Left colon (tissue), 2 donors: ENCODE measurements around the gene OR10P1. TPM values are rescaled to one million over a fixed set of nuclear protein-coding genes. Genes with fewer than 3 reads are reported as not detected.
"Not testable (repeated sequence)": the region's sequence is repeated elsewhere in the genome, so short reads cannot be mapped to it uniquely, and the experiment has no call there.

Experiments used
- ATAC-seq: fragments of 200-7000 bp; cut with Tn5 transposase; one replicate; pipeline ENCODE4 v1.9.1; 2020; ENCODE audit warnings: mild to moderate bottlenecking, moderate library complexity
- DNase-seq, 2 donors: peaks; one replicate each; pipeline ENCODE4 v3.0.0-alpha.2; 2020
- intact Hi-C, 2 donors: fragments of 100-400 bp; cut with DNase I in 1 of 2; cut with micrococcal nuclease in 1 of 2; formaldehyde crosslinking; loops; one replicate each; pipeline versions ENCODE4 v1.11.2 to v1.14.0; 2022; cut with DNase I, micrococcal nuclease
- total RNA-seq, 2 donors: library from RNA; stranded (reverse); fragmentation: NEBNext Ultra II Directional; extraction: Animal tissue kit (Norgen Biotek cat#: 25700); gene quantifications; one replicate each; pipeline ENCODE4 v1.2.1, GENCODE V29; 2021
- donor health status: DM: no; HTN: no; CAD: no.
- donor health status: DM: yes; HTN: yes; CAD: no.

The OR10P1 gene
- total RNA-seq, 2 donors from 2014 or later = not detected

DNA sequence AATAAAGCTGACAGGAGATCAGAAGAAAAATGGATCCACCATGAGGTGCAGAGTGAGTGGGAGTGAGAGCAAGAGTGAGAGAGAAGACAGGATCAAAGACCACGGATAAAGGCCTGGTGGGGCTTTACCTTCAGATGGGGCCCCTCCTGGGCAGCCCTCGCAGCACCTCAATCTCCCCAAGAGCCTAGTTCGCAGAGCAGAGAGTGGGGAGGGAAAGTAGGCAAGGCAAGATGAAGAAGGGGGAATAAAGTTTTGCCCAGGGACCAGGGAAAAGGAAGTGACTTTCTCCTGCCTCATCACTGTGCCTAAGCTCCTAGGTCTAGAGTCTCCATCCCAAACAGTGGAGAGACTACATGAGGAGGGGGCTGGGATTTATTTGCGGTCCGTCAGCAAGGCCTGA, 10.3 kb downstream of the OR10P1 start:
- DNase-seq (no peak), ATAC-seq (no peak)
- intact Hi-C loops = no loop called here

- DNase-seq, ATAC-seq, intact Hi-C loops: not testable (repeated sequence)
These were observed 14.1 kb downstream of the OR10P1 start for GRCh38 chr12:55650620-55651298.

- ATAC-seq (no peak), DNase-seq (no peak)
- intact Hi-C loops = no loop called here
These were observed 14.6 kb downstream of the OR10P1 start for GRCh38 chr12:55651299-55651683.

GRCh38 chr12:55652352-55652751, 15.7 kb downstream of the OR10P1 start:
- ATAC-seq (no peak), DNase-seq (no peak)
- intact Hi-C loops = no loop called here

DNA sequence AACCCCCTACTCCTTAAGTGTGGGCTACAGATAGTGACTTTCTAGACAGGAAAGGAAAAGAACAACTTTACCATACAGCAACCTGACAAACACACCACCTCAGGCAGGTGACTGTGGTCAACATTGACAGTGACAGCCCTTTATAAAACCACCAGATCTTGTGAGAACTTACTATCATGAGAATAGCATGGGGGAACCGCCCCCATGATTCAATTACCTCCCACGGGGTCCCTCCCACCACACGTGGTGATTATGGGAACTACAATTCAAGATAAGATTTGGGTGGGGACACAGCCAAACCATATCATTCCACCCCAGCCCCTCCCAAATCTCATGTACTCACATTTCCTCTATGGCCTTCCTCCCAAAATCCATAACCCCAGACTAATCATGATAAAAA, 16.3 kb downstream of the OR10P1 start:
- ATAC-seq (no peak), DNase-seq (no peak)
- intact Hi-C loops = no loop called here

GRCh38 chr12:55654511-55655214, 18.0 kb downstream of the OR10P1 start:
- no peak for ATAC-seq
- DNase-seq = no peak
- intact Hi-C loops = no loop called here

DNA sequence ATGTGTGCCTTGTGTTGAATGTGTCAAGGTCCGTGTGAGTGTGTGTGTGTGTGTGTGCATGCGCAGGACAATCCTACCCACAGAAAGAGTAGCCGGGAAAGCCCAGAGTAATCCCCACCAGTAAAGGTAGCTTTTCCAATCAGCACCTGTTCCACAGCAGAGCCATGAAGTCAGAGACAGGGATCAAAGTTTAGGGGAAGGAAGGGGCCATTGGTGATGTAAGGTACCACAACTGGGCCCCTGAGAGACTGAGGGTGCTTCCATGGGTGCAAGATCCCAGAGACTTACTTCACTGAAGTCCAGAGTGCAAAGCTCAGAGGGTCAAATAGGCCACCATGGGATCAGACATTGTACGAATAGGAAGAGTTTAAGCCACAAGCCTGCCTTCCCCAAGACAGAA, 20.5 kb downstream of the OR10P1 start:
- intact Hi-C loops = no loop called here
- DNase-seq (no peak), ATAC-seq (no peak)

- intact Hi-C loops = no loop called here
- ATAC-seq (no peak), DNase-seq (no peak)
These were observed 21.5 kb downstream of the OR10P1 start for GRCh38 chr12:55658212-55658611.

GRCh38 chr12:55658635-55659391, 22.1 kb downstream of the OR10P1 start:
- DNase-seq (no peak), ATAC-seq (no peak)
- intact Hi-C loops = no loop called here

DNA sequence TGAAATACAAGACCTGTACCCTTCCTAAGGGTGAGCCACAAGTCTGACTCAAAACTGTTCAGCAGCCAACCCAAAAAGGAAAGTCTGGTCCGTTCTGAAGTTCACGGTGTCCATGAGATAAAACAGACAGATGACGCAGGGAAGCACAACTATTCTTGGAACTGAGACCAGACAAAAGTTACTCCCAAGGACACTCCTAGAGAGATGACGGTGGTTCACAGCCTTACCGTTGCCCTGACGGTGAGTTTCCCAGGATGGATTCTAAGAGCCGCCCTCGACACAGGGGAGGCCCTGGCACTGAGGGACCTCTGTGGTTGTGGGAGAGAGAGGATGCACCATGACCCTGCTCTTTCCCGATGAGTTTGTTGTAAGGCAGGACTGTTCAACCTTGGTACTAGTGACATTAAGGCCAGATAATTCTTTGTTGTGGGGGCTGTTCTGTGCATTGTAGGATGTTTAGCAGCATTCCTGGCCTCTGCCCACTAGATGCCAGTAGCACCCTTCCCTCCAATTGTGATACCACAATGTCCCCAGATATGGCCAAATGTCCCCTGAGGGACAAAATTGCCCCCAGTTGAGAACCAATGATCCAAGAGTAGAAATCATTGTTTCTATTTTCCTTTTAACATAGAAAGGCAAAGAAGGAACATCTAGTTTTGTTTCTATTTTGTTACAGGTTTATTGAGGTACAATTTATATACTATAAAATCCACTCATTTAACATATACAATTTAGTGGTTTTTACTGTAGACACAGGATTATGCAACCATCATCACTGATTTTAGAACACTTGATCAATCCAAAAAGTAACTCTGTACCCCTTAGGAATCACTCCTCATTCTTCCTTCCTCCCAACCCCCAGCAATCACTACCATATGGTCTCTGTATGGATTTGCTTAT, 23.0 kb downstream of the OR10P1 start:
- ATAC-seq = peak; percentile 64
- intact Hi-C loops = no loop called here
- DNase-seq = no peak

GRCh38 chr12:55663391-55663790, 26.7 kb downstream of the OR10P1 start:
- no peak for DNase-seq
- intact Hi-C loops = no loop called here
- no peak for ATAC-seq

DNA sequence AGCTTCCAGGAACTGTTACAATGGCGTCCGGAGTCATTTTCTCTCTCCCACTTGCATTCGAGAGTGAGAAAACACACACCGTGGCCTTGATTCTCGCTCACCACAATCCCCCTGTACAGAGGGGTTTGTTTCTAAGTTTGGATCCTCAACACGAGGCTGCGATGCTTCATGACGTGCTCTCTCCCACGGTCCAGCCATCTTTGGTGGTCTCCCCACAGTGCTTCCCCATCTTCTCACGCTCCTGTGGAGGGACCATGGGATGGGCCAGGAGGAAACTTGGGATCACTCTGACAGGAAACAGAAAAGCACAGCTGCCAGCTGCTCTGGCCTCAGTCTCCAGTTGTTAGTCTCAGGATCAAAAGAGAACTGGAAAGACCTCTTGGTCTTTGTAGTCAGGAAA, 28.1 kb downstream of the OR10P1 start:
- intact Hi-C loops = no loop called here
- no peak for DNase-seq

GRCh38 chr12:55666508-55666907, 29.8 kb downstream of the OR10P1 start:
- no peak for ATAC-seq
- DNase-seq = no peak
- intact Hi-C loops = no loop called here

More for the DNA sequence above, 28.1 kb downstream of the OR10P1 start:
- no peak for ATAC-seq

DNA sequence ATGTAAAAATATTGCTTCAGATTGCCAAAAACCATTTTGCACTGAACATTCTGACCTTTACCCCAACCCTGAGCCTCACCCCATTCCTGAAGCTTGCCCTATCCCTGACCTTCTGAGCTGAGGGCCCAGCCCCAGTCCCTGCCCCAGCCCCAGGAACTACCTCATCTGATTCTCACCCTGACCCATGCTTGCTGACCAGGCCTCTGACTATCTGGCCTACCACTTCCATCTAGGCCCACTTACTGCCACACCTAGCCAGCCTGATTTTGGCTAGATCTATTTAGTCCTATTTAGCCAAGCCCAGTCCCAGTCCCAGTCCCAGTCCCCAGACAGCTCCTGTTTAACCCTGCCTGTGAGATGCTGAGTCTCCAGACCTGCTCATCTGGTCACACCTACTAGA, 33.6 kb downstream of the OR10P1 start:
- DNase-seq (no peak), ATAC-seq (peak; percentile 62)
- intact Hi-C loops = no loop called here

- ATAC-seq (peak; percentile 82), DNase-seq (peak; percentile 42 to 71)
- intact Hi-C loops = no loop called here
These were observed 35.1 kb downstream of the OR10P1 start for GRCh38 chr12:55671746-55672145.

GRCh38 chr12:55673638-55674037, 36.9 kb downstream of the OR10P1 start:
- intact Hi-C loops = no loop called here
- ATAC-seq (peak; percentile 38), DNase-seq (no peak)

- intact Hi-C loops = no loop called here
- no peak for DNase-seq
- peak; percentile 44 for ATAC-seq
These were observed 39.0 kb downstream of the OR10P1 start for GRCh38 chr12:55675666-55676065.

- DNase-seq (no peak), ATAC-seq (no peak)
- intact Hi-C loops = no loop called here
These were observed 40.0 kb downstream of the OR10P1 start for GRCh38 chr12:55676707-55677106.

DNA sequence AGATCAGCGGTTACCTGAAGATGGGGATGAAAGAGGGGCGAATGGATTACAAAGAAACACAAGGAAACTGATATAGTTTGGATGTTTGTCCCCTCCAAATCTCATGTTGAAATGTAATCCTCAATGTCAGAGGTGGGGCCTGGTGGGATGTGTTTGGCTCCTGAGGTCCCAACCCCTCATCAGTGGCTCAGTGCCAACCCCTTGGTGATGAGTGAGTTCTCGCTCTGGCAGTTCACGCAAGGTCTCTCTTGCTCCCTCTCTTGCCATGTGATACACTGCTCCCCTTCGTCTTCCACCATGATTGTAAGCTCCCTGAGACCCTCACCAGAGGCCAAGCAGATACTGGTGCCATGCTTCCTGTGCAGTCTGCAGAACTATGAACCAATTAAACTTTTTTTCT, 43.0 kb downstream of the OR10P1 start:
- ATAC-seq = no peak
- intact Hi-C loops = no loop called here
- no peak for DNase-seq
